Astrocyte of the cerebellum (primary cell): ENCODE measurements around the gene MRPL4.

ENCODE experiments used
- DNase-seq: peaks from one replicate; pipeline ENCODE4 v3.0.0-alpha.2; 2011; ENCODE audit warnings: low read depth
- H3K4me3 ChIP-seq: 2 replicates; pipeline ENCODE4 v1.5.1; 2011; ENCODE audit warnings: mild to moderate bottlenecking, low read depth, low read length, moderate library complexity
- CTCF ChIP-seq: IDR thresholded peaks from 2 replicates; pipeline ENCODE4 v1.5.1; 2012; ENCODE audit warnings: low read length, low read depth, moderate library complexity, mild to moderate bottlenecking; ENCODE audit errors: missing control alignments
- in situ Hi-C: cut with HindIII; loops from 2 replicates; pipeline ENCODE4 v1.10.0; 2017; ENCODE audit warnings: low sequenced_read_pairs

Gene MRPL4

DNA sequence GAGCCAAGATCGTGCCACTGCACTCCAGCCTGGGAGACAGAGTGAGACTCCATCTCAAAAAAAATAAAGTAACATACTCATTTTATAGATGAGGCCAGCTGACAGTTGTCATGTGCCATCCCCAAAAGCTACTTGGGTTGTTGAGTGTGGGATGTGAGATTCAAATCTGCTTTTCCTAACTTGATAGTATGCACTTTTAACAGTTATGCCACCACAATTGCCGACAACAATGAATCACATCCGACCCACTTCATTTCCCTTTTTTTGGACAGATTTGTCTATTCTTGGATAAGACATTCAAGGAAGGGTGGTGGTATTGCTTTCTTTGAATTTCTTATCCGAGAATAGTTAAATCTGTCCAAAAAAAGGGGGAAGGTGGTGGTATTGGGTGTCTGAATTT is 41.0 kb upstream of the MRPL4 start:
- DNase-seq: no peak
- no peak overlapping the region for H3K4me3 ChIP-seq
- no peak for TF ChIP-seq CTCF
- in situ Hi-C loops: no loop called here

- TF ChIP-seq CTCF: no peak
- H3K4me3 ChIP-seq: no peak overlapping the region
- DNase-seq: no peak
- in situ Hi-C loops: no loop called here
Measured at GRCh38 chr19:10211691-10212090, 40.3 kb upstream of the MRPL4 start.

- DNase-seq: no peak
- in situ Hi-C loops: no loop called here
- H3K4me3 ChIP-seq: no peak overlapping the region
- no peak for TF ChIP-seq CTCF
Measured at GRCh38 chr19:10214784-10215183, 37.2 kb upstream of the MRPL4 start.

- in situ Hi-C loops: no loop called here
- H3K4me3 ChIP-seq: no peak overlapping the region
- TF ChIP-seq CTCF: no peak
- no peak for DNase-seq
Measured at GRCh38 chr19:10217085-10217484, 34.9 kb upstream of the MRPL4 start.

- TF ChIP-seq CTCF: peak; percentile 40
- DNase-seq: no peak
- in situ Hi-C loops: no loop called here
- no peak overlapping the region for H3K4me3 ChIP-seq
Measured at GRCh38 chr19:10219678-10220077, 32.3 kb upstream of the MRPL4 start.

DNA sequence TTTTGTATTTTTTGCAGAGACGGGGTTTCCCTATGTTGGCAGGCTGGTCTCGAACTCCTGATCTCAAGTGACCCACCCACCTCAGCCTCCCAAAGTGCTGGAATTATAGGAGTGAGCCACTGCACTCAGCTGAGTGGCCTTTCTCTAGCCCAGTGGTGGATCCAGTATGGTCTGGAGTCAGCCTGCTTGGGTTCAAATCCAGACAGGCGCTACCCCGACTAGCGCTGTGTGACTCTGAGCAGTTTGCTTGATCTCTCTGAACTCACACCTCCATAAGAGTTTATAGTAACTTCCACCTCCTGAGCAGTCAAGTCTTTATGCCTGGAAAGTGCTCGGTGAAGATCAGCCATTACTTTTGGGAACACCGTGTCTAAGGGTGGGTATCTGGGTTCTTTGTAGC is 31.3 kb upstream of the MRPL4 start:
- TF ChIP-seq CTCF: no peak
- no peak overlapping the region for H3K4me3 ChIP-seq
- no peak for DNase-seq
- in situ Hi-C loops: no loop called here
